HG03159 (cell line): ENCODE data around the gene PAM.

Source experiments
- ATAC-seq: cut with Tn5 transposase; IDR thresholded peaks from one replicate; pipeline ENCODE4 v1.9.1; 2021; ENCODE audit warnings: mild to moderate bottlenecking, moderate library complexity; ENCODE audit not compliant: unreplicated experiment

PAM gene

GRCh38 chr5:102807878-102808502 is 52.9 kb downstream of the PAM start:
- ATAC-seq, result no peak

GRCh38 chr5:102809033-102809432 is 53.9 kb downstream of the PAM start:
- no peak for ATAC-seq

- ATAC-seq, result peak; percentile 54
Measured at GRCh38 chr5:102811972-102812371, 56.9 kb downstream of the PAM start.

- ATAC-seq, result no peak
Measured at GRCh38 chr5:102813740-102814139, 58.6 kb downstream of the PAM start.

- ATAC-seq, result no peak
Measured at GRCh38 chr5:102815084-102815483, 60.0 kb downstream of the PAM start.

- ATAC-seq, result no peak
Measured at GRCh38 chr5:102815540-102816332, 60.6 kb downstream of the PAM start.

GRCh38 chr5:102818345-102818744 is 63.2 kb downstream of the PAM start:
- no peak for ATAC-seq

GRCh38 chr5:102818934-102819333 is 63.8 kb downstream of the PAM start:
- no peak for ATAC-seq

- ATAC-seq, result no peak
Measured at GRCh38 chr5:102819634-102820033, 64.5 kb downstream of the PAM start.

GRCh38 chr5:102823441-102823874 is 68.4 kb downstream of the PAM start:
- ATAC-seq, result no peak

GRCh38 chr5:102826629-102827028 is 71.5 kb downstream of the PAM start:
- ATAC-seq, result no peak

- no peak for ATAC-seq
Measured at GRCh38 chr5:102830241-102830640, 75.1 kb downstream of the PAM start.

- ATAC-seq, result no peak
Measured at GRCh38 chr5:102832445-102832844, 77.3 kb downstream of the PAM start.

- no peak for ATAC-seq
Measured at GRCh38 chr5:102833146-102833545, 78.0 kb downstream of the PAM start.

GRCh38 chr5:102834438-102834964 is 79.4 kb downstream of the PAM start:
- no peak for ATAC-seq

- ATAC-seq, result no peak
Measured at GRCh38 chr5:102835717-102836116, 80.6 kb downstream of the PAM start.

GRCh38 chr5:102841021-102841420 is 85.9 kb downstream of the PAM start:
- no peak for ATAC-seq

GRCh38 chr5:102843997-102844396 is 88.9 kb downstream of the PAM start:
- no peak for ATAC-seq

GRCh38 chr5:102845041-102845440 is 89.9 kb downstream of the PAM start:
- no peak for ATAC-seq

GRCh38 chr5:102850503-102850902 is 95.4 kb downstream of the PAM start:
- no peak for ATAC-seq

- no peak for ATAC-seq
Measured at GRCh38 chr5:102853680-102854079, 98.6 kb downstream of the PAM start.

GRCh38 chr5:102855681-102856388 is 100.7 kb downstream of the PAM start:
- ATAC-seq, result no peak
